Trophoblast cell (in vitro differentiated cells and primary cell): Measurements from ENCODE around the gene MYH11.

Experiments used
- DNase-seq, 2 donors: peaks; one replicate each; pipeline ENCODE4 v3.0.0-alpha.2; 2016
- H2AFZ ChIP-seq: 2 replicates; pipeline ENCODE4 v1.6.1; 2013; ENCODE audit warnings: low read length, moderate library complexity, mild to moderate bottlenecking; ENCODE audit not compliant: insufficient read depth, poor library complexity
- H2AK5ac ChIP-seq: 2 replicates; pipeline ENCODE4 v1.6.1; 2013; ENCODE audit warnings: mild to moderate bottlenecking, low read length
- H2BK120ac ChIP-seq: 2 replicates; pipeline ENCODE4 v1.6.1; 2013; ENCODE audit warnings: low read length, mild to moderate bottlenecking, moderate library complexity; ENCODE audit not compliant: insufficient read depth, poor library complexity
- H2BK12ac ChIP-seq: 2 replicates; pipeline ENCODE4 v1.6.1; 2013; ENCODE audit warnings: mild to moderate bottlenecking, low read length, moderate library complexity
- H2BK5ac ChIP-seq: 2 replicates; pipeline ENCODE4 v1.6.1; 2013; ENCODE audit warnings: low read length, low read depth, moderate library complexity, mild to moderate bottlenecking; ENCODE audit not compliant: poor library complexity
- H3K14ac ChIP-seq: 2 replicates; pipeline ENCODE4 v1.6.1; 2013; ENCODE audit warnings: mild to moderate bottlenecking, low read length
- H3K18ac ChIP-seq: 2 replicates; pipeline ENCODE4 v1.6.1; 2013; ENCODE audit warnings: mild to moderate bottlenecking, low read length
- H3K23ac ChIP-seq: 2 replicates; pipeline ENCODE4 v1.6.1; 2013; ENCODE audit warnings: low read length
- H3K27ac ChIP-seq: 2 replicates; pipeline ENCODE4 v1.5.1; 2013; ENCODE audit warnings: low read depth, mild to moderate bottlenecking, inconsistent platforms, low read length, moderate library complexity
- H3K27me3 ChIP-seq: 2 replicates; pipeline ENCODE4 v1.6.1; 2013; ENCODE audit warnings: inconsistent platforms, mild to moderate bottlenecking, low read length, moderate library complexity; ENCODE audit not compliant: insufficient read depth
- H3K36me3 ChIP-seq, 2 experiments: 1 replicate in 1 of 2; 2 replicates in 1 of 2; pipeline ENCODE4 v1.6.1; 2013; ENCODE audit warnings: low read length in 2 of 2, mild to moderate bottlenecking in 2 of 2, moderate library complexity in 1 of 2; ENCODE audit not compliant: insufficient read depth in 2 of 2, control insufficient read depth in 1 of 2
- H3K4ac ChIP-seq: 2 replicates; pipeline ENCODE4 v1.6.1; 2013; ENCODE audit warnings: low read depth, mild to moderate bottlenecking, low read length, moderate library complexity
- H3K4me1 ChIP-seq, 2 experiments: 1 replicate in 1 of 2; 2 replicates in 1 of 2; pipeline ENCODE4 v1.6.1; 2013; ENCODE audit warnings: low read length in 2 of 2, mild to moderate bottlenecking in 2 of 2, moderate library complexity in 1 of 2; ENCODE audit not compliant: insufficient read depth in 2 of 2, control insufficient read depth in 1 of 2
- H3K4me2 ChIP-seq: 2 replicates; pipeline ENCODE4 v1.6.1; 2013; ENCODE audit warnings: inconsistent platforms, mild to moderate bottlenecking, low read length, moderate library complexity
- H3K4me3 ChIP-seq: 2 replicates; pipeline ENCODE4 v1.5.1; 2013; ENCODE audit warnings: mild to moderate bottlenecking, low read depth, low read length, inconsistent platforms
- H3K79me1 ChIP-seq: one replicate; pipeline ENCODE4 v1.6.1; 2013; ENCODE audit warnings: low read length
- H3K79me2 ChIP-seq: 2 replicates; pipeline ENCODE4 v1.6.1; 2013; ENCODE audit warnings: low read length, mild to moderate bottlenecking; ENCODE audit not compliant: control insufficient read depth, insufficient read depth, poor library complexity
- H3K9ac ChIP-seq: 2 replicates; pipeline ENCODE4 v1.6.1; 2013; ENCODE audit warnings: mild to moderate bottlenecking, low read length
- H3K9me3 ChIP-seq: 2 replicates; pipeline ENCODE4 v1.6.1; 2013; ENCODE audit warnings: low read depth, mild to moderate bottlenecking, control low read depth, inconsistent platforms, low read length; ENCODE audit not compliant: insufficient read depth
- H4K12ac ChIP-seq: 2 replicates; pipeline ENCODE4 v1.6.1; 2013; ENCODE audit warnings: low read depth, mild to moderate bottlenecking, low read length, moderate library complexity
- H4K8ac ChIP-seq: 2 replicates; pipeline ENCODE4 v1.6.1; 2013; ENCODE audit warnings: low read depth, mild to moderate bottlenecking, low read length, moderate library complexity
- H4K91ac ChIP-seq: one replicate; pipeline ENCODE4 v1.6.1; 2013; ENCODE audit warnings: low read depth, mild to moderate bottlenecking, low read length, moderate library complexity
- whole genome bisulfite sequencing: extraction: QIAGEN DNeasy Blood & Tissue Kit; methylation state at CpG from one replicate; pipeline ENCODE4 v1.1.7; 2013; ENCODE audit warnings: missing lambda C conversion rate; ENCODE audit not compliant: insufficient read length, insufficient coverage; ENCODE audit errors: extremely low coverage; 5-methylcytosine and 5-hydroxymethylcytosine counted together

The MYH11 gene

GRCh38 chr16:15776572-15776971, 80.3 kb downstream of the MYH11 start:
- no peak overlapping the region for H3K14ac ChIP-seq
- H2BK5ac ChIP-seq: no peak overlapping the region
- no peak overlapping the region for H3K23ac ChIP-seq
- no peaks in the 10 kb centered on the region for H3K36me3 ChIP-seq
- H3K4me2 ChIP-seq: no peak overlapping the region
- no peak for DNase-seq
- H3K27me3 ChIP-seq: no peaks in the 10 kb centered on the region
- no peak overlapping the region for H2BK12ac ChIP-seq
- no peak overlapping the region for H4K91ac ChIP-seq
- no peak overlapping the region for H3K4ac ChIP-seq
- no peaks in the 10 kb centered on the region for H3K79me2 ChIP-seq
- H3K9ac ChIP-seq: no peak overlapping the region
- no peaks in the 10 kb centered on the region for H3K9me3 ChIP-seq
- H3K27ac ChIP-seq: no peak overlapping the region
- no peak overlapping the region for H3K18ac ChIP-seq
- H2AFZ ChIP-seq: no peak overlapping the region
- no peak overlapping the region for H2BK120ac ChIP-seq
- no peak overlapping the region for H4K12ac ChIP-seq
- no peak overlapping the region for H3K4me3 ChIP-seq
- WGBS: no CpG with 5 or more reads among the region's 10 CpGs
- no peaks in the 10 kb centered on the region for H3K4me1 ChIP-seq
- H4K8ac ChIP-seq: no peak overlapping the region
- H2AK5ac ChIP-seq: no peak overlapping the region
- H3K79me1 ChIP-seq: no peaks in the 10 kb centered on the region

DNA sequence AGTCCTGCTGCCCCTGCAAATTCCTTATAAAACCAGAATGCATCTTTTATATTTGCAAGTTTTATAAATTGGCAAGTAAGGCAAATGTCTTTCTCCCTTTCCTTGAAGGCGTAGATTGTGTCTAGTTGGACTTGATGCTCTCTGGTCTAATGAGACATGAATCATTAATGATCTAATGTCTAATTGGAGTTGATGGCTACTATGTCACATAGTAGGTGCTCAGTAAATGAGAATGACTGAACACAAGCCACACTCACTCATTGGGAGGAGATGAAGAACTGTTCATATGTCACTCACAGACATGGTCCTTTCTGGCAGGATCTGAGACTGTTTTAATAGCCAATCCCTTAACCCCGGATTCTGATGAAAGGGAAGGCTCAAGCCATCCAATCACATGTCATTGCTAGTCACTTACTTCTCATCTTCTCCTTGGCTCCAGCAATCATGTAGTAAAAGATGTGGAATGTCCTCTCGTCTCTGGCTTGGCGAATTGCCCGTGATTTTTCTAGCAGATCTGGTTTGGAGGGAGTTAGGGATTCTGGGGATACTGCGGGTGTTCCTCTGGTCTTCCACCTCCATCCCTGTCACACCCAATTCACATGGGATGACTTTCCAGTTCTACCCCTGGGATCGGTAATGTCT, 81.0 kb downstream of the MYH11 start:
- no peak overlapping the region for H3K4me3 ChIP-seq
- no peak for DNase-seq

DNA sequence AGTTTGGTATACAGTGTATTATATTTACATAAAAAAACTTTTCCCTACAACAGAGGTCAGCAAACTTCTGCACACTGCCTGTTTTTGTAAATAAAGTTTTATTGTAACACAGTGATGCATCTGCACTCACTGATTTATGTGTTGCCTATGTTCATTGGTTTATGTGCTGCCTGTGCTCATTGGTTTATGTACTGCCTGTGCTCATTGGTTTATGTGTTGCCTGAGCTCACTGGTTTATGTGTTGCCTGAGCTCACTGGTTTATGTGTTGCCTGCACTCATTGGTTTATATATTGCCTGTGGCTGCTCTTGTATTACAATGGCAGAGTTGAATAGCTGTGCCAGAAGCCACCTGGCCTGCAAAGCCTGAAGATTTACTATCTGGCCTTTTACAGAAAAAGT, 81.6 kb downstream of the MYH11 start:
- Histone ChIP-seq H2BK5ac (no peak overlapping the region), H3K79me2 (no peaks in the 10 kb centered on the region), H3K4me3 (no peak overlapping the region), H4K12ac (no peak overlapping the region), H3K9ac (no peak overlapping the region), H4K91ac (no peak overlapping the region), H3K79me1 (no peaks in the 10 kb centered on the region), H3K9me3 (no peaks in the 10 kb centered on the region), H2BK12ac (no peak overlapping the region), H4K8ac (no peak overlapping the region), H3K14ac (no peak overlapping the region), H2AFZ (no peak overlapping the region), H3K4me2 (no peak overlapping the region), H3K27ac (no peak overlapping the region), H3K4me1 (no peaks in the 10 kb centered on the region), H3K36me3 (no peaks in the 10 kb centered on the region), H3K18ac (no peak overlapping the region), H2AK5ac (no peak overlapping the region), H3K4ac (no peak overlapping the region), H2BK120ac (no peak overlapping the region), H3K27me3 (no peaks in the 10 kb centered on the region), H3K23ac (no peak overlapping the region)
- DNase-seq: no peak

More for the DNA sequence above, 81.0 kb downstream of the MYH11 start:
- Histone ChIP-seq H2AFZ (no peak overlapping the region), H3K36me3 (no peaks in the 10 kb centered on the region), H3K27ac (no peak overlapping the region), H2AK5ac (no peak overlapping the region), H3K18ac (no peak overlapping the region), H3K14ac (no peak overlapping the region), H3K79me2 (no peaks in the 10 kb centered on the region), H3K4ac (no peak overlapping the region), H3K23ac (no peak overlapping the region), H3K4me2 (no peak overlapping the region), H4K8ac (no peak overlapping the region), H3K4me1 (no peaks in the 10 kb centered on the region), H4K12ac (no peak overlapping the region), H3K79me1 (no peaks in the 10 kb centered on the region), H2BK5ac (no peak overlapping the region), H3K9me3 (no peaks in the 10 kb centered on the region), H3K27me3 (no peaks in the 10 kb centered on the region), H4K91ac (no peak overlapping the region), H3K9ac (no peak overlapping the region), H2BK120ac (no peak overlapping the region), H2BK12ac (no peak overlapping the region)
- WGBS: no CpG with 5 or more reads among the region's 7 CpGs

- H2BK12ac ChIP-seq: no peak overlapping the region
- no peak overlapping the region for H3K14ac ChIP-seq
- no peak overlapping the region for H3K4me2 ChIP-seq
- H2BK120ac ChIP-seq: no peak overlapping the region
- no peaks in the 10 kb centered on the region for H3K36me3 ChIP-seq
- no peaks in the 10 kb centered on the region for H3K79me2 ChIP-seq
- no peak overlapping the region for H4K91ac ChIP-seq
- H3K23ac ChIP-seq: no peak overlapping the region
- no peak overlapping the region for H3K9ac ChIP-seq
- H3K9me3 ChIP-seq: no peaks in the 10 kb centered on the region
- H3K27me3 ChIP-seq: no peaks in the 10 kb centered on the region
- H3K27ac ChIP-seq: no peak overlapping the region
- no peak for DNase-seq
- no peak overlapping the region for H4K12ac ChIP-seq
- no peak overlapping the region for H4K8ac ChIP-seq
- no peak overlapping the region for H2AK5ac ChIP-seq
- no peaks in the 10 kb centered on the region for H3K4me1 ChIP-seq
- H2AFZ ChIP-seq: no peak overlapping the region
- no peak overlapping the region for H3K4me3 ChIP-seq
- WGBS: no CpG with 5 or more reads among the region's 6 CpGs
- H3K18ac ChIP-seq: no peak overlapping the region
- no peak overlapping the region for H3K4ac ChIP-seq
- no peaks in the 10 kb centered on the region for H3K79me1 ChIP-seq
- no peak overlapping the region for H2BK5ac ChIP-seq
Observed at GRCh38 chr16:15773968-15774367, 82.9 kb downstream of the MYH11 start.
